BLaER1 (cell line): ENCODE results near the gene STXBP1.

Source experiments
- H3K27ac ChIP-seq: shearing (Covaris generic); formaldehyde crosslinking; 2 replicates; pipeline ENCODE4 v1.8.1; 2022
- H3K27me3 ChIP-seq: shearing (Covaris generic); formaldehyde crosslinking; 2 replicates; pipeline ENCODE4 v1.8.1; 2022
- H3K36me3 ChIP-seq: shearing (Covaris generic); formaldehyde crosslinking; 2 replicates; pipeline ENCODE4 v1.8.1; 2022
- H3K4me1 ChIP-seq: shearing (Covaris generic); formaldehyde crosslinking; 2 replicates; pipeline ENCODE4 v1.8.1; 2022
- H3K4me2 ChIP-seq: shearing (Covaris generic); formaldehyde crosslinking; 2 replicates; pipeline ENCODE4 v1.8.1; 2022
- H3K4me3 ChIP-seq: shearing (Covaris generic); formaldehyde crosslinking; 2 replicates; pipeline ENCODE4 v1.8.1; 2022
- H3K9ac ChIP-seq: shearing (Covaris generic); formaldehyde crosslinking; 2 replicates; pipeline ENCODE4 v1.8.1; 2022
- H3K9me3 ChIP-seq: shearing (Covaris generic); formaldehyde crosslinking; 2 replicates; pipeline ENCODE4 v1.8.1; 2022
- H4K20me1 ChIP-seq: shearing (Covaris generic); formaldehyde crosslinking; 2 replicates; pipeline ENCODE4 v1.8.1; 2022
- Cebpa-rat ChIP-seq: shearing (Covaris generic); IDR thresholded peaks from 2 replicates; pipeline ENCODE4 v1.8.1; 2022

The STXBP1 gene

GRCh38 chr9:127667127-127667844 is 55.2 kb downstream of the STXBP1 start:
- Histone ChIP-seq H3K4me2 (no peak overlapping the region), H4K20me1 (no peaks in the 10 kb centered on the region), H3K9me3 (no peaks in the 10 kb centered on the region), H3K9ac (no peak overlapping the region), H3K4me1 (no peaks in the 10 kb centered on the region), H3K27ac (no peak overlapping the region), H3K27me3 (no peaks in the 10 kb centered on the region), H3K36me3 (peaks cover 39% of the 10 kb centered on the region), H3K4me3 (no peak overlapping the region)
- TF ChIP-seq Cebpa-rat: no peak

- Histone ChIP-seq H3K27me3 (no peaks in the 10 kb centered on the region), H3K9ac (no peak overlapping the region), H3K4me1 (no peaks in the 10 kb centered on the region), H3K36me3 (peaks cover 41% of the 10 kb centered on the region), H3K4me3 (no peak overlapping the region), H3K9me3 (no peaks in the 10 kb centered on the region), H4K20me1 (no peaks in the 10 kb centered on the region), H3K4me2 (no peak overlapping the region), H3K27ac (no peak overlapping the region)
- no peak for TF ChIP-seq Cebpa-rat
These were observed 55.8 kb downstream of the STXBP1 start for GRCh38 chr9:127667906-127668305.

- Histone ChIP-seq H3K9ac (no peak overlapping the region), H3K36me3 (peaks cover 37% of the 10 kb centered on the region; the same call in 1 of the 2 replicates), H3K27me3 (no peaks in the 10 kb centered on the region), H3K4me1 (peaks cover 10% of the 10 kb centered on the region), H3K4me3 (no peak overlapping the region), H3K9me3 (no peaks in the 10 kb centered on the region), H3K4me2 (no peak overlapping the region), H3K27ac (no peak overlapping the region), H4K20me1 (no peaks in the 10 kb centered on the region)
- no peak for TF ChIP-seq Cebpa-rat
These were observed 61.2 kb downstream of the STXBP1 start for GRCh38 chr9:127673234-127673633.

GRCh38 chr9:127676638-127677037 is 64.6 kb downstream of the STXBP1 start:
- H3K9ac ChIP-seq: no peak overlapping the region
- no peaks in the 10 kb centered on the region for H3K9me3 ChIP-seq
- no peak for TF ChIP-seq Cebpa-rat
- H3K27me3 ChIP-seq: no peaks in the 10 kb centered on the region
- peaks cover 61% of the 10 kb centered on the region; the same call in 1 of the 2 replicates for H3K36me3 ChIP-seq
- peaks cover 20% of the 10 kb centered on the region for H3K4me1 ChIP-seq
- H4K20me1 ChIP-seq: no peaks in the 10 kb centered on the region
- no peak overlapping the region for H3K4me3 ChIP-seq
- no peak overlapping the region for H3K27ac ChIP-seq
- no peak overlapping the region for H3K4me2 ChIP-seq

GRCh38 chr9:127679506-127679905 is 67.4 kb downstream of the STXBP1 start:
- no peak overlapping the region for H3K4me3 ChIP-seq
- H3K36me3 ChIP-seq: peaks cover 70% of the 10 kb centered on the region; the same call in 1 of the 2 replicates

GRCh38 chr9:127680226-127680625 is 68.1 kb downstream of the STXBP1 start:
- no peaks in the 10 kb centered on the region for H3K9me3 ChIP-seq
- H4K20me1 ChIP-seq: no peaks in the 10 kb centered on the region
- H3K4me1 ChIP-seq: peaks cover 10% of the 10 kb centered on the region; the same call in 1 of the 2 replicates
- no peak overlapping the region for H3K9ac ChIP-seq
- H3K4me3 ChIP-seq: no peak overlapping the region
- H3K27ac ChIP-seq: no peak overlapping the region
- peaks cover 70% of the 10 kb centered on the region; the same call in 1 of the 2 replicates for H3K36me3 ChIP-seq
- no peak for TF ChIP-seq Cebpa-rat
- no peaks in the 10 kb centered on the region for H3K27me3 ChIP-seq
- no peak overlapping the region for H3K4me2 ChIP-seq

More at GRCh38 chr9:127679506-127679905, 67.4 kb downstream of the STXBP1 start:
- no peak overlapping the region for H3K4me2 ChIP-seq
- no peaks in the 10 kb centered on the region for H3K27me3 ChIP-seq
- no peaks in the 10 kb centered on the region for H4K20me1 ChIP-seq
- H3K9ac ChIP-seq: no peak overlapping the region
- H3K27ac ChIP-seq: no peak overlapping the region
- H3K4me1 ChIP-seq: peaks cover 17% of the 10 kb centered on the region
- no peaks in the 10 kb centered on the region for H3K9me3 ChIP-seq
- TF ChIP-seq Cebpa-rat: no peak

- peaks cover 10% of the 10 kb centered on the region; the same call in 1 of the 2 replicates for H3K4me1 ChIP-seq
- H3K27ac ChIP-seq: no peak overlapping the region
- H4K20me1 ChIP-seq: no peaks in the 10 kb centered on the region
- no peaks in the 10 kb centered on the region for H3K27me3 ChIP-seq
- H3K9me3 ChIP-seq: no peaks in the 10 kb centered on the region
- no peak for TF ChIP-seq Cebpa-rat
- no peak overlapping the region for H3K4me3 ChIP-seq
- H3K9ac ChIP-seq: no peak overlapping the region
- peaks cover 65% of the 10 kb centered on the region; the same call in 1 of the 2 replicates for H3K36me3 ChIP-seq
- H3K4me2 ChIP-seq: peak overlapping the region; percentile 31
These were observed 68.8 kb downstream of the STXBP1 start for GRCh38 chr9:127680846-127681245.

- no peak overlapping the region for H3K4me3 ChIP-seq
- no peak overlapping the region for H3K4me2 ChIP-seq
- H3K4me1 ChIP-seq: peaks cover 10% of the 10 kb centered on the region; the same call in 1 of the 2 replicates
- peaks cover 59% of the 10 kb centered on the region; the same call in 1 of the 2 replicates for H3K36me3 ChIP-seq
- H3K27me3 ChIP-seq: no peaks in the 10 kb centered on the region
- no peaks in the 10 kb centered on the region for H4K20me1 ChIP-seq
- no peak overlapping the region for H3K27ac ChIP-seq
- no peak overlapping the region for H3K9ac ChIP-seq
- H3K9me3 ChIP-seq: no peaks in the 10 kb centered on the region
- no peak for TF ChIP-seq Cebpa-rat
These were observed 70.5 kb downstream of the STXBP1 start for GRCh38 chr9:127682351-127683136.

- Histone ChIP-seq H4K20me1 (no peaks in the 10 kb centered on the region), H3K9ac (no peak overlapping the region), H3K9me3 (no peaks in the 10 kb centered on the region), H3K4me3 (no peak overlapping the region), H3K27me3 (no peaks in the 10 kb centered on the region), H3K27ac (no peak overlapping the region), H3K36me3 (peaks cover 61% of the 10 kb centered on the region; the same call in 1 of the 2 replicates), H3K4me1 (peaks cover 10% of the 10 kb centered on the region; the same call in 1 of the 2 replicates), H3K4me2 (no peak overlapping the region)
- TF ChIP-seq Cebpa-rat: no peak
These were observed 71.6 kb downstream of the STXBP1 start for GRCh38 chr9:127683723-127684122.

GRCh38 chr9:127684576-127684975 is 72.5 kb downstream of the STXBP1 start:
- Histone ChIP-seq H3K4me1 (peaks cover 10% of the 10 kb centered on the region; the same call in 1 of the 2 replicates), H3K4me3 (no peak overlapping the region), H3K36me3 (peaks cover 65% of the 10 kb centered on the region), H3K4me2 (no peak overlapping the region), H4K20me1 (no peaks in the 10 kb centered on the region), H3K9ac (no peak overlapping the region), H3K9me3 (peaks cover 5% of the 10 kb centered on the region; the same call in 1 of the 2 replicates), H3K27ac (no peak overlapping the region), H3K27me3 (no peaks in the 10 kb centered on the region)
- no peak for TF ChIP-seq Cebpa-rat
